Type B pancreatic cell (in vitro differentiated cells): Measurements from ENCODE around the gene FBXO48. TPM values are rescaled to one million over a fixed set of nuclear protein-coding genes. Genes with fewer than 3 reads are reported as not detected.

Experiments used
- DNase-seq: peaks from one replicate; pipeline ENCODE4 v3.0.0; 2021; ENCODE audit warnings: mixed read lengths; ENCODE audit not compliant: unreplicated experiment; ENCODE audit errors: extremely low spot score
- H3K27ac Mint-ChIP-seq: 2 replicates; pipeline ENCODE4 v1.8.0; 2021; ENCODE audit warnings: mild to moderate bottlenecking, mixed read lengths
- H3K27me3 Mint-ChIP-seq: 2 replicates; pipeline ENCODE4 v1.8.0; 2021; ENCODE audit warnings: mixed read lengths
- H3K36me3 Mint-ChIP-seq: 2 replicates; pipeline ENCODE4 v1.8.0; 2021; ENCODE audit warnings: mixed read lengths
- H3K4me1 Mint-ChIP-seq: one replicate; pipeline ENCODE4 v1.8.0; 2021; ENCODE audit warnings: mixed read lengths; ENCODE audit not compliant: unreplicated experiment
- H3K4me3 Mint-ChIP-seq: 2 replicates; pipeline ENCODE4 v1.8.0; 2021; ENCODE audit warnings: mild to moderate bottlenecking, mixed read lengths
- H3K9me3 Mint-ChIP-seq: 2 replicates; pipeline ENCODE4 v1.8.0; 2021; ENCODE audit warnings: mixed read lengths
- total RNA-seq: library from RNA; stranded (reverse); gene quantifications from 2 replicates; pipeline ENCODE4 v1.2.1, GENCODE V29; 2021; ENCODE audit warnings: low replicate concordance
- TF ChIP-seq, protein P1 (sequence below): fragments of 200-600 bp; sonication (generic); conservative IDR thresholded peaks from 2 replicates; pipeline ENCODE4 v1.5.0; 2021; ENCODE audit warnings: antibody characterized with exemption, mild to moderate bottlenecking

FBXO48 gene
- total RNA-seq, 1 donor from 2014 or later: 2.0 TPM

DNA sequence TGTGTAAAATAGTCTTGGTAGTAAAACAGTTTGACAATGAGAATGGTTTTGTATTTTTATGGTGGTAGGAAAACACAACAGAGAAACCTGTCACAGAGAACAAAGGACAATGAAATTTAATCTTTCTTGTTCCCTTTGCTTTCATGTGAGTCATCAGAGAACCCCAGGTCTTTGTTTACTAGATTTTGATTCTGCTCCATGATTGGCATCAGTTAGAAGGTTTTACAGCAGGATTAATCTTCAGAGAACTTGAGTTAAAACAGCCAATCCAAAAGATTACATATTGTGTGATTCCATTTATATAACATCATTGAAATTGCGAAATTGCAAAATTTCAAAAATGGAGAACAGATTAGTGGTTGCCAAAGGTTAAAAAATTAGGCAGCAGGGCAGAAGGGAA is 2.8 kb upstream of the FBXO48 start:
- TF ChIP-seq, protein P1, sequence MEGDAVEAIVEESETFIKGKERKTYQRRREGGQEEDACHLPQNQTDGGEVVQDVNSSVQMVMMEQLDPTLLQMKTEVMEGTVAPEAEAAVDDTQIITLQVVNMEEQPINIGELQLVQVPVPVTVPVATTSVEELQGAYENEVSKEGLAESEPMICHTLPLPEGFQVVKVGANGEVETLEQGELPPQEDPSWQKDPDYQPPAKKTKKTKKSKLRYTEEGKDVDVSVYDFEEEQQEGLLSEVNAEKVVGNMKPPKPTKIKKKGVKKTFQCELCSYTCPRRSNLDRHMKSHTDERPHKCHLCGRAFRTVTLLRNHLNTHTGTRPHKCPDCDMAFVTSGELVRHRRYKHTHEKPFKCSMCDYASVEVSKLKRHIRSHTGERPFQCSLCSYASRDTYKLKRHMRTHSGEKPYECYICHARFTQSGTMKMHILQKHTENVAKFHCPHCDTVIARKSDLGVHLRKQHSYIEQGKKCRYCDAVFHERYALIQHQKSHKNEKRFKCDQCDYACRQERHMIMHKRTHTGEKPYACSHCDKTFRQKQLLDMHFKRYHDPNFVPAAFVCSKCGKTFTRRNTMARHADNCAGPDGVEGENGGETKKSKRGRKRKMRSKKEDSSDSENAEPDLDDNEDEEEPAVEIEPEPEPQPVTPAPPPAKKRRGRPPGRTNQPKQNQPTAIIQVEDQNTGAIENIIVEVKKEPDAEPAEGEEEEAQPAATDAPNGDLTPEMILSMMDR: no peak
- H3K4me3 Mint-ChIP-seq: no peak overlapping the region
- DNase-seq: no peak
- H3K4me1 Mint-ChIP-seq: peaks cover 9% of the 10 kb centered on the region
- H3K36me3 Mint-ChIP-seq: no peaks in the 10 kb centered on the region
- H3K27me3 Mint-ChIP-seq: no peaks in the 10 kb centered on the region
- no peaks in the 10 kb centered on the region for H3K9me3 Mint-ChIP-seq
- H3K27ac Mint-ChIP-seq: no peak overlapping the region

DNA sequence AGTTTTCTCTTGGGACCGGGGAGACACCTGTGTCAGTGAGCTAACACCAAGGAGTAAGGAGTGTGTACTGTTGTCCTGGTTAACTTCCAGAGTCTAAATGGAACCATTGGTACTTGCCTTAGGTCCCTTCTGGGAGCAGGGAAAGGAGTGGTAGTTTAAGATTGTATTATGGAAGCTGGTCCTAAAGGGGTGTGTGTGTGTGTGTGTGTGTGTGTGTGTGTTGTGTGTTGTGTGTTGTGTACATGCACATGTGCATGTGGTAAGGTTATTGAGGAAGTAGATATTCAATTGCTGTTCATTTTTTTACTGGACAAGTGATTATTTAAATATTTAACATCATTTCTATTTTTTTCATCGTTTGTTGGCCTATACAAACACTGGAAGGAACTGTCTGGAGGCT is 1.7 kb upstream of the FBXO48 start:
- peak overlapping the region; percentile 98 for H3K4me3 Mint-ChIP-seq
- H3K4me1 Mint-ChIP-seq: peaks cover 13% of the 10 kb centered on the region
- no peak for DNase-seq
- TF ChIP-seq, protein P1: no peak
- peak overlapping the region; percentile 16 for H3K27ac Mint-ChIP-seq
- H3K36me3 Mint-ChIP-seq: no peaks in the 10 kb centered on the region
- no peaks in the 10 kb centered on the region for H3K27me3 Mint-ChIP-seq
- H3K9me3 Mint-ChIP-seq: no peaks in the 10 kb centered on the region

DNA sequence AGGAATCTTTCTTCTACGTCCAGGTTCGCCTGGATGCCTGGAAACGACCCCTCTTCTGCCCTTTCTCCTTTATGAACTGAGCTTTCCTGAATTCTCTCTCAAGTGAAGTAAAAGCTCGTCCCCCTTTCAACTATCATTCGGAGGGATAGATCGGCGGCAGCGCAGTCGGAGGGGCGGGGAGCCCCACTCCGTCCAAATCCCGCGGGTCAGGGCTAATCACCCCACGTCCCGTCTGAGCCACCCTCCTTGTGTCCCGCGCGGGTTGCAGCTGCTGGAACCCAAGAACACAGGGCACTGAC is 367 bp downstream of the FBXO48 start:
- DNase-seq: no peak
- Mint-ChIP-seq H3K4me3 (peak overlapping the region; percentile 98), H3K27me3 (no peaks in the 10 kb centered on the region), H3K9me3 (no peaks in the 10 kb centered on the region), H3K36me3 (no peaks in the 10 kb centered on the region), H3K4me1 (peaks cover 13% of the 10 kb centered on the region), H3K27ac (peak overlapping the region; percentile 97)
- TF ChIP-seq, protein P1: no peak

DNA sequence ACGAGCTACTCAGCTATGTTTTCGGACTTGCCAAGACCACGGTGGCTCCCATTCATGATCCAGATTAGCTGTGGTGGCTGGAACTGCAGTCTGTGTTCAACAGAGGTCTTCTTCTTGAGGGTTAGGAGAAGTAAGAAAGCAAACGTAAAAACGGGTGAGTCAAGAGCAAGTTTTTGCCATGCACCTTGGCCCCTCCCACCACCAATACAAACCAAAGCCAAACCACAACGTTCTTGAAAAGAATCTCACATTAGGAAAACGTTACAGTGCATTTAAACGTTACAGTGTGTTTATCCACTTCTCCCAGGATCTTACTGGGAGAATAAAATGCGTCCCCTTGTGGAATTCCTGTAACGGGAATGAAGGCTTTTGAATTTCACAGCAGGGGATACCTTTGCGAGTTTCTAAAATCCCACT is 725 bp downstream of the FBXO48 start:
- Mint-ChIP-seq H3K27ac (peak overlapping the region; percentile 97), H3K4me3 (peak overlapping the region; percentile 98), H3K36me3 (no peaks in the 10 kb centered on the region), H3K4me1 (peaks cover 13% of the 10 kb centered on the region), H3K9me3 (no peaks in the 10 kb centered on the region), H3K27me3 (no peaks in the 10 kb centered on the region)
- TF ChIP-seq, protein P1: no peak
- no peak for DNase-seq

DNA sequence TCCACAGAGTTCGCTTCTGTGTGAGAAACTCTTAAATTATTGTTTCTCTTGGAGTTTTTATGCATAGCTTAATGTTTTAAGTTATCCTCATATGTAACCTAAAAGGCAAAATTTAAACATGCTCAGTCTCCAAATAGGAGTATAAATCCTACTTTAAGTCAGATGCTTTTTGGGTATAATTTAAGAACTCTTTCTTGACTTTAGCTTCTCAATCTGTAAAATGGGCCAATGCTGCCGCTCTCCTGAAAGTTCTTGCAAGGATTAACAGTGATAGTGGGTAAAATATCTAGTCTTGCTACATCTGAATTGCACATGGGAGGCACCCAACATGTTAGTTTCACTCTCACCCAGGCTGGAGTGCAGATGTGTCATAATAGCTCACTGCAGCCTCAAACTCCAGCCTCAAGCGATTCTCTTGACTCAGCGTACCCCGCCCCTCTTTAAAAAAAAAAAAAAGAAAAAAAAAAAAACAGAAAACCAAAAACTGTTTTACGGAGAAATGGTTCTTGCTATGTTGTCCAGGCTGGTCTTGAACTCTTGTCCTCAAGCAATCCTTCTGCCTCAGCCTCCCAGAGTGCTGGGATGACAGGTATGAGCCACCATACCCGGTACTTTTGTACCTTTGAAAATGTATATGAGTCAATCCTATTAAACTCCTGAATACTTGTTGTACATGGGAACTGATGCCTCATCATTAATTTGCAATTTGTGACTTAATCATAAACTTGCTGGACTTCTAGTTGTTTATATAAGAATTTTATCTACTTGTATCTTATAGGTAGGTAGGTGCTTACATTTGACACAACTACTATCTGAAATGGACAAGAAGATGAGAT is 1.8 kb downstream of the FBXO48 start:
- no peaks in the 10 kb centered on the region for H3K9me3 Mint-ChIP-seq
- H3K4me3 Mint-ChIP-seq: peak overlapping the region; percentile 98
- no peaks in the 10 kb centered on the region for H3K36me3 Mint-ChIP-seq
- TF ChIP-seq, protein P1: no peak
- no peaks in the 10 kb centered on the region for H3K27me3 Mint-ChIP-seq
- peak overlapping the region; percentile 97 for H3K27ac Mint-ChIP-seq
- H3K4me1 Mint-ChIP-seq: peaks cover 13% of the 10 kb centered on the region
- no peak for DNase-seq
